ENCODE data around the gene NFKBIL1. TPM values are rescaled to one million over a fixed set of nuclear protein-coding genes. Genes with fewer than 3 reads are reported as not detected.

NFKBIL1 gene
- total and polyA plus RNA-seq, 2 experiments from 2014 or later = 25.0 to 28.9 TPM

DNA sequence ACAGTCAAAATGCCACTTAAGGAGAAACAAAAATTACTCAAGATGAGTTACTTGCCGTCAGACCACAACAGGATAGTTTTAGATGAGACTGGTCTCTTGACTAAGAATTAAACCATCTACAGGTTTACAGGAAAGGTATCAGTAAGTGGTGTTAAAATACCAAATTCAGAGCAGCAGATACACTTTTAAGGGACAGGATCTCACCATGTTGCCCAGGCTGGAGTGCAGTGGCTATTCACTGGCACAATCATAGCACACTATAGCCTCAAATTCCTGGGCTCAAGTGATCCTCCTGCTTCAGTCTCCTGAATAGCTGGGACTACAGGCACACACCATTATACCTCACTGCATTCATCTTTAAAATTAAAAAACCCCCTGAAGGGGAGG, 14.0 kb upstream of the NFKBIL1 start:
- no peak for DNase-seq (ENCODE audit: low spot score)
- Histone ChIP-seq H3K9me3 (ENCODE audit: low read depth) (no peaks in the 10 kb centered on the region), H3K9me2 (replicated peaks; ENCODE audit: insufficient read depth) (no peaks in the 10 kb centered on the region), H4K20me1 (ENCODE audit: insufficient read depth, poor library complexity, severe bottlenecking) (peaks cover 79% of the 10 kb centered on the region), H3K36me3 (replicated peaks; ENCODE audit: insufficient read depth, low read depth) (peaks cover 13% of the 10 kb centered on the region), H2AFZ (no peak overlapping the region), H3K27ac (no peak overlapping the region), H3K4me1 (ENCODE audit: insufficient read depth) (no peaks in the 10 kb centered on the region), H3K79me2 (peaks cover 51% of the 10 kb centered on the region), H3K4me2 (no peak overlapping the region), H3K4me3 (no peak overlapping the region), H3K27me3 (no peaks in the 10 kb centered on the region)
- WGBS (ENCODE audit: low lambda C conversion rate, missing lambda C conversion rate) = 81% methylated on average over 1 of the region's 1 CpG
- TF ChIP-seq EZH2 (IDR thresholded peaks at IDR 0.05; ENCODE audit: borderline replicate concordance) (no peak), EZH2phosphoT487 (IDR thresholded peaks at IDR 0.05; ENCODE audit: low read depth, severe bottlenecking, unreplicated experiment) (no peak)
- TF ChIP-seq, protein P1, sequence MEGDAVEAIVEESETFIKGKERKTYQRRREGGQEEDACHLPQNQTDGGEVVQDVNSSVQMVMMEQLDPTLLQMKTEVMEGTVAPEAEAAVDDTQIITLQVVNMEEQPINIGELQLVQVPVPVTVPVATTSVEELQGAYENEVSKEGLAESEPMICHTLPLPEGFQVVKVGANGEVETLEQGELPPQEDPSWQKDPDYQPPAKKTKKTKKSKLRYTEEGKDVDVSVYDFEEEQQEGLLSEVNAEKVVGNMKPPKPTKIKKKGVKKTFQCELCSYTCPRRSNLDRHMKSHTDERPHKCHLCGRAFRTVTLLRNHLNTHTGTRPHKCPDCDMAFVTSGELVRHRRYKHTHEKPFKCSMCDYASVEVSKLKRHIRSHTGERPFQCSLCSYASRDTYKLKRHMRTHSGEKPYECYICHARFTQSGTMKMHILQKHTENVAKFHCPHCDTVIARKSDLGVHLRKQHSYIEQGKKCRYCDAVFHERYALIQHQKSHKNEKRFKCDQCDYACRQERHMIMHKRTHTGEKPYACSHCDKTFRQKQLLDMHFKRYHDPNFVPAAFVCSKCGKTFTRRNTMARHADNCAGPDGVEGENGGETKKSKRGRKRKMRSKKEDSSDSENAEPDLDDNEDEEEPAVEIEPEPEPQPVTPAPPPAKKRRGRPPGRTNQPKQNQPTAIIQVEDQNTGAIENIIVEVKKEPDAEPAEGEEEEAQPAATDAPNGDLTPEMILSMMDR (IDR thresholded peaks at IDR 0.05; ENCODE audit: poor library complexity) = no peak

DNA sequence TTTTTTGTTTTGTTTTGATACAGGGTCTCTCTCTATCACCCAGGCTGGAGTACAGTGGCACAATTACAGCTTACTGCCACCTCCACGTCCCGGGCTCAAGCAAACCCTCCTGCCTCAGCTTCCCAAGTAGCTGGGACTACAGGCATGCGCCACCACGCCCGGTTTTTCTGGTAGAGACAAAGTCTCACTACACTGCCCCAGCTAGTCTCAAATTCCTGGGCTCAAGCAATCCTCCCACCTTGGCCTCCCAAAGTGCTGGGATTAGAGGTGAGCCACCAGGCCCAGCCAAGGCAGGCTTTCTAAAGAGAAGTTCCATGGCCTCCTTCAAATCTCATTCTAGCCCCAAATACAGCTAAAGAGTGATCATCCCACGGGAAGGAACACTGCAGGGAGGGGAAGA, 13.4 kb upstream of the NFKBIL1 start:
- H4K20me1 ChIP-seq (ENCODE audit: insufficient read depth, poor library complexity, severe bottlenecking) = peaks cover 85% of the 10 kb centered on the region

DNA sequence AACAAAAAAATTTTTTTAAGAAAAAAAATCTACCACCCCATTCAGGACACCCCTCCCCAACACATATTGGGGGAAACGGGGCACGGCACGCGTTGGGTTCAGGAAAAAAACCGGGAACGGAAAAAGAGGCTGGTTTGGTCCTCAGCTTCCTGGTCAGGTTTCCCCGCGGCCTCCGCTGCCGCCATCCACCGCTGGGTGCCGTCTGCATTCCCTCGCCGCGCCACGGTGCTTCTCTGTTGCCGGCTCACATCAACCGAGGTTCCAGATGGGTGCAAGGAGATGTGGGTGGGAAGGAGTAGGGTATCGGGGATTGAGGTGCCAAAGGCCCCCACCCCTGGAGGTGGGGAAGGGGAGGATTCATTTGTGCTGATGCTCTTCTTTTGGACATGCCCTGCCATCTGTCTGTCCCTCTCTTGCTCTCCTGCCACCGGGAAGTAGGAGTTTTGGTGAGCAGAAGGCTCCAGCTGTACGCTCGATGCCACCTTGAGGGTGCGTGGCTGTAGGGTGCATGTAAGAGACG, 12.8 kb upstream of the NFKBIL1 start:
- no peaks in the 10 kb centered on the region for H3K27me3 ChIP-seq
- peaks cover 62% of the 10 kb centered on the region for H3K79me2 ChIP-seq
- TF ChIP-seq, protein P1 (IDR thresholded peaks at IDR 0.05; ENCODE audit: poor library complexity) = no peak
- no peak for TF ChIP-seq EZH2phosphoT487 (IDR thresholded peaks at IDR 0.05; ENCODE audit: low read depth, severe bottlenecking, unreplicated experiment)
- TF ChIP-seq EZH2 (IDR thresholded peaks at IDR 0.05; ENCODE audit: borderline replicate concordance) = no peak
- H3K27ac ChIP-seq = no peak overlapping the region
- no peak overlapping the region for H3K4me3 ChIP-seq
- no peaks in the 10 kb centered on the region for H3K9me3 ChIP-seq (ENCODE audit: low read depth)
- peaks cover 88% of the 10 kb centered on the region for H4K20me1 ChIP-seq (ENCODE audit: insufficient read depth, poor library complexity, severe bottlenecking)
- peaks cover 13% of the 10 kb centered on the region for H3K36me3 ChIP-seq (replicated peaks; ENCODE audit: insufficient read depth, low read depth)
- 93% methylated on average over 22 of the region's 24 CpGs for WGBS (ENCODE audit: low lambda C conversion rate, missing lambda C conversion rate)
- no peak overlapping the region for H3K4me2 ChIP-seq
- no peak for DNase-seq (ENCODE audit: low spot score)
- no peak overlapping the region for H2AFZ ChIP-seq
- no peaks in the 10 kb centered on the region for H3K9me2 ChIP-seq (replicated peaks; ENCODE audit: insufficient read depth)
- H3K4me1 ChIP-seq (ENCODE audit: insufficient read depth) = peaks cover 11% of the 10 kb centered on the region

More for the DNA sequence above, 13.4 kb upstream of the NFKBIL1 start:
- TF ChIP-seq, protein P1 (IDR thresholded peaks at IDR 0.05; ENCODE audit: poor library complexity) = no peak
- TF ChIP-seq EZH2phosphoT487 (IDR thresholded peaks at IDR 0.05; ENCODE audit: low read depth, severe bottlenecking, unreplicated experiment) (no peak), EZH2 (IDR thresholded peaks at IDR 0.05; ENCODE audit: borderline replicate concordance) (no peak)
- no peaks in the 10 kb centered on the region for H3K9me3 ChIP-seq (ENCODE audit: low read depth)
- H3K36me3 ChIP-seq (replicated peaks; ENCODE audit: insufficient read depth, low read depth) = peaks cover 13% of the 10 kb centered on the region
- H3K4me3 ChIP-seq = no peak overlapping the region
- WGBS (ENCODE audit: low lambda C conversion rate, missing lambda C conversion rate) = 96% methylated on average over 6 of the region's 6 CpGs
- H2AFZ ChIP-seq = no peak overlapping the region
- no peaks in the 10 kb centered on the region for H3K27me3 ChIP-seq
- H3K9me2 ChIP-seq (replicated peaks; ENCODE audit: insufficient read depth) = no peaks in the 10 kb centered on the region
- DNase-seq (ENCODE audit: low spot score) = no peak
- no peak overlapping the region for H3K27ac ChIP-seq
- peaks cover 5% of the 10 kb centered on the region for H3K4me1 ChIP-seq (ENCODE audit: insufficient read depth)
- H3K4me2 ChIP-seq = no peak overlapping the region
- H3K79me2 ChIP-seq = peaks cover 56% of the 10 kb centered on the region

Measured in hepatocyte (in vitro differentiated cells).